ENCODE measurements around the gene TNIP2.

The TNIP2 gene

GRCh38 chr4:2756691-2757350 lies 685 bp upstream of the TNIP2 start:
- Histone ChIP-seq H3K4me1 (ENCODE audit: insufficient read depth, insufficient read length) (peaks cover 6% of the 10 kb centered on the region), H3K9me3 (ENCODE audit: insufficient read depth, low read length) (no peaks in the 10 kb centered on the region), H3K9ac (ENCODE audit: insufficient read length, low read depth) (peak overlapping the region; percentile 67), H3K27me3 (ENCODE audit: insufficient read depth, insufficient read length) (no peaks in the 10 kb centered on the region), H3K36me3 (ENCODE audit: insufficient read depth, insufficient read length, low read length) (peaks cover 12% of the 10 kb centered on the region), H3K4me3 (ENCODE audit: insufficient read length, low read depth) (peak overlapping the region; percentile 17)
- TF ChIP-seq YY1 (IDR thresholded peaks at IDR 0.05; ENCODE audit: insufficient read depth, insufficient read length) (no peak), SUZ12 (IDR thresholded peaks at IDR 0.05; ENCODE audit: extremely low read depth, insufficient read depth, insufficient read length) (no peak), ZNF274 (IDR thresholded peaks at IDR 0.05; ENCODE audit: low read depth, low read length) (no peak)
- no peak for DNase-seq (ENCODE audit: low read depth, low spot score)

GRCh38 chr4:2754848-2755819 lies 1.0 kb downstream of the TNIP2 start:
- H3K4me1 ChIP-seq (ENCODE audit: insufficient read depth, insufficient read length) = peaks cover 7% of the 10 kb centered on the region
- peak overlapping the region; percentile 91 for H3K9ac ChIP-seq (ENCODE audit: insufficient read length, low read depth)
- peaks cover 20% of the 10 kb centered on the region for H3K36me3 ChIP-seq (ENCODE audit: insufficient read depth, insufficient read length, low read length)
- no peaks in the 10 kb centered on the region for H3K9me3 ChIP-seq (ENCODE audit: insufficient read depth, low read length)
- no peaks in the 10 kb centered on the region for H3K27me3 ChIP-seq (ENCODE audit: insufficient read depth, insufficient read length)
- H3K4me3 ChIP-seq (ENCODE audit: insufficient read length, low read depth) = peak overlapping the region; percentile 84
- DNase-seq (ENCODE audit: low read depth, low spot score) = no peak
- TF ChIP-seq YY1 (IDR thresholded peaks at IDR 0.05; ENCODE audit: insufficient read depth, insufficient read length) (no peak), ZNF274 (IDR thresholded peaks at IDR 0.05; ENCODE audit: low read depth, low read length) (no peak), SUZ12 (IDR thresholded peaks at IDR 0.05; ENCODE audit: extremely low read depth, insufficient read depth, insufficient read length) (no peak)

GRCh38 chr4:2753436-2753835 lies 2.7 kb downstream of the TNIP2 start:
- H3K27me3 ChIP-seq (ENCODE audit: insufficient read depth, insufficient read length) = no peaks in the 10 kb centered on the region
- H3K9me3 ChIP-seq (ENCODE audit: insufficient read depth, low read length) = no peaks in the 10 kb centered on the region
- H3K9ac ChIP-seq (ENCODE audit: insufficient read length, low read depth) = no peak overlapping the region
- TF ChIP-seq ZNF274 (IDR thresholded peaks at IDR 0.05; ENCODE audit: low read depth, low read length) = no peak
- no peak for TF ChIP-seq YY1 (IDR thresholded peaks at IDR 0.05; ENCODE audit: insufficient read depth, insufficient read length)
- no peak for TF ChIP-seq SUZ12 (IDR thresholded peaks at IDR 0.05; ENCODE audit: extremely low read depth, insufficient read depth, insufficient read length)
- DNase-seq (ENCODE audit: low read depth, low spot score) = no peak
- H3K4me1 ChIP-seq (ENCODE audit: insufficient read depth, insufficient read length) = peaks cover 7% of the 10 kb centered on the region
- H3K36me3 ChIP-seq (ENCODE audit: insufficient read depth, insufficient read length, low read length) = peaks cover 27% of the 10 kb centered on the region
- H3K4me3 ChIP-seq (ENCODE audit: insufficient read length, low read depth) = no peak overlapping the region

- no peak overlapping the region for H3K9ac ChIP-seq (ENCODE audit: insufficient read length, low read depth)
- no peak for DNase-seq (ENCODE audit: low read depth, low spot score)
- no peaks in the 10 kb centered on the region for H3K9me3 ChIP-seq (ENCODE audit: insufficient read depth, low read length)
- peaks cover 44% of the 10 kb centered on the region for H3K36me3 ChIP-seq (ENCODE audit: insufficient read depth, insufficient read length, low read length)
- no peak overlapping the region for H3K4me3 ChIP-seq (ENCODE audit: insufficient read length, low read depth)
- TF ChIP-seq SUZ12 (IDR thresholded peaks at IDR 0.05; ENCODE audit: extremely low read depth, insufficient read depth, insufficient read length) = no peak
- H3K27me3 ChIP-seq (ENCODE audit: insufficient read depth, insufficient read length) = no peaks in the 10 kb centered on the region
- H3K4me1 ChIP-seq (ENCODE audit: insufficient read depth, insufficient read length) = peaks cover 12% of the 10 kb centered on the region
Measured at GRCh38 chr4:2750719-2751605, 5.2 kb downstream of the TNIP2 start.

GRCh38 chr4:2746891-2747695 lies 9.0 kb downstream of the TNIP2 start:
- Histone ChIP-seq H3K9me3 (ENCODE audit: insufficient read depth, low read length) (no peaks in the 10 kb centered on the region), H3K27me3 (ENCODE audit: insufficient read depth, insufficient read length) (no peaks in the 10 kb centered on the region), H3K4me1 (ENCODE audit: insufficient read depth, insufficient read length) (peaks cover 9% of the 10 kb centered on the region), H3K4me3 (ENCODE audit: insufficient read length, low read depth) (no peak overlapping the region), H3K9ac (ENCODE audit: insufficient read length, low read depth) (peak overlapping the region; percentile 3), H3K36me3 (ENCODE audit: insufficient read depth, insufficient read length, low read length) (peaks cover 72% of the 10 kb centered on the region)
- DNase-seq (ENCODE audit: low read depth, low spot score) = no peak
- TF ChIP-seq ZNF274 (IDR thresholded peaks at IDR 0.05; ENCODE audit: low read depth, low read length) (no peak), SUZ12 (IDR thresholded peaks at IDR 0.05; ENCODE audit: extremely low read depth, insufficient read depth, insufficient read length) (no peak), YY1 (IDR thresholded peaks at IDR 0.05; ENCODE audit: insufficient read depth, insufficient read length) (no peak)

- no peak for DNase-seq (ENCODE audit: low read depth, low spot score)
- peaks cover 9% of the 10 kb centered on the region for H3K4me1 ChIP-seq (ENCODE audit: insufficient read depth, insufficient read length)
- H3K4me3 ChIP-seq (ENCODE audit: insufficient read length, low read depth) = no peak overlapping the region
- TF ChIP-seq SUZ12 (IDR thresholded peaks at IDR 0.05; ENCODE audit: extremely low read depth, insufficient read depth, insufficient read length) = no peak
- TF ChIP-seq YY1 (IDR thresholded peaks at IDR 0.05; ENCODE audit: insufficient read depth, insufficient read length) = no peak
- TF ChIP-seq ZNF274 (IDR thresholded peaks at IDR 0.05; ENCODE audit: low read depth, low read length) = no peak
- H3K9me3 ChIP-seq (ENCODE audit: insufficient read depth, low read length) = no peaks in the 10 kb centered on the region
- H3K9ac ChIP-seq (ENCODE audit: insufficient read length, low read depth) = peak overlapping the region; percentile 38
- no peaks in the 10 kb centered on the region for H3K27me3 ChIP-seq (ENCODE audit: insufficient read depth, insufficient read length)
- H3K36me3 ChIP-seq (ENCODE audit: insufficient read depth, insufficient read length, low read length) = peaks cover 80% of the 10 kb centered on the region
Measured at GRCh38 chr4:2745981-2746806, 9.9 kb downstream of the TNIP2 start.

Measured in NT2/D1 (cell line).